NCI-H226 (cell line): ENCODE data around the gene STIM1.

Experiments used
- DNase-seq: peaks from one replicate; pipeline ENCODE4 v3.0.0-alpha.2; 2015

STIM1 gene

DNA sequence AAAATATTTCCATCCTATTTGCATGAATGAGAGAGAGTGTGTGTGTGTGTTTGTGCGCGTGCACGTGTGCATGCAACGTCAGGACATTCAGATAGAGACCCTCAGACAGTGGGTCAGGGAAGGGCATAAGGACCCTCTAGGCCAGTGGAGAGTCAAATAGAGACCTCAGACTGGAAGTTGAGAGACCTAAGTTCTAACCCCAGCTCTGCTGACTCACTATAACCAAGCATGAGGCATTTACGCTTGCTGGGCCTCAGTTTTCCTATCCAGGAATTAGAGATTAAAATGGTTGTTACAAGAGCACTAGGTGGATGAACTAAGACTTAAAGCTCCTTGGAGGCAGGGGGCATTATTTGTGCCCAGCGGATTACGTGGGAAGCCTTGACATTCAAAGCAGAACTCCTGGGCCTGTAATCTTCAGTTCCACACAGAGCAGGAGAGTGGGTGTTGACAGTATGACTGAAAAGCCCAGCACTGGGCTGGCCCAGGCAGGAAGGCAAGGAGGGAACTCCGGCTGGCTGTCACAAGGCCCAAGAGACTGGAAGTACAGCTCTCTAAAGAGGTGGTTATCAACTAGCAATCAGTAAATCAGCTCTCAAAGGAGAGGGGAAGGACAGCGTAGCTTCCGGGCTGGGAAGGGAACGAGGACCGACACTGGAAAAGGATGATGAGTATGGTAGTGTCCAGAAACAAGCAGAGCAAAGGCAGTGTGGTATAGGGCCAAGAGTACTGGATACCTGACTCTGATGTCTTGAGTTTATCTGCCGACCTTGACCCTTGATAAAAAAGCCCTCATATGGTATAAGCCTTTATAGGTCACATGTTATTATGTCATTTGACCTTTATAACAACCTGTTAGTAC is 23.9 kb upstream of the STIM1 start:
- DNase-seq: no peak

DNA sequence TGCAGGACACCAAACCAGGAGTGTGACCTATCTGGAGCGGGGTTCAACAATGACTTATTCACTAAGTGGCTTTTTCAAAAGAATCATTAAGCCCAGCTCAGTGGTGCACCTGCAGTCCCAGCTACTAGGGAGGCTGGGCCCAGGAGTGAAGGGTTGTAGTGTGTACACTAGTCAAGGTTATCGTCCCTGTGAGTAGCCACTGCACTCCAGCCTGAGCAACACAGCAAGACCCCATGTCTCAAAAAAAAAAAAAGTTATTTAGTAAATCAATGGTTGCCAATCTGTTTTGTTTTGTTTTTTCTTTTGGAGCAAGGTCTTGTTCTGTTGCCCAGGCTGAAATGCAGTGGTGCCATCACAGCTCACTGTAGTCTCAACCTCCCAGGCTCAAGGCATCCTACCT is 22.6 kb upstream of the STIM1 start:
- no peak for DNase-seq

DNA sequence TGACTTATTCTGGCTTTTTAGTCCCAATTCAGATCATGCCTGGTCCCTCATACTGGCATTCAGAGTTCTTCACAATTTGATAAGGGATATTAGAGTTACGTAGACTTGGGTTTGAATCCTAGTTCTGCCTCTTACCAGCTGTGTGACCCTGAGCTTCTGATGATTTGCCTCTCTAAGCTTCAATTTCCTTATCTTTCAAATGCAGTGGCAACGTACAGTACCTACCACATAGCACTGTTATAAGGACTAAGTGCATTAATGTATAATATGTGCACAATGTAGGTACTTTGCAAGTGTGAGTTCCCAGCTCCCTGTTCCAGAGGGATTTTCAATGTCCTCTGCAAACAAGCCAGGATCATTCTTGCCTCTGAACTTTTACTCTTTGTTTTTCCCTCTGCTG is 22.0 kb upstream of the STIM1 start:
- no peak for DNase-seq

DNA sequence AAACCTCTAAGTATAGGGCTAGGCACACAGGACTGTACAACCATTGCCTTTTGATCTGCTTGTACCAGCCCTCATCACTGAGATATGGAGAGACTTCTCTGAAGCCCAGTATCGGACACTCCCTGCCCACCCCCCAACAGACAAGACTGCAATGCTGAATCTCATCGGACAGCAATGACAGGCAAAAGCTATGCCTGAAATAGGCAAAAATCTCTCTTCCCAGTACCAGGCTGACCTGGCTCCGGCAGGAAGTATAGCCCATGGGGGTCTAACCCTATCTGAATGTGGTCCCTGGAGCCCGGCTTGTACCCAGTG is 21.2 kb upstream of the STIM1 start:
- no peak for DNase-seq

DNA sequence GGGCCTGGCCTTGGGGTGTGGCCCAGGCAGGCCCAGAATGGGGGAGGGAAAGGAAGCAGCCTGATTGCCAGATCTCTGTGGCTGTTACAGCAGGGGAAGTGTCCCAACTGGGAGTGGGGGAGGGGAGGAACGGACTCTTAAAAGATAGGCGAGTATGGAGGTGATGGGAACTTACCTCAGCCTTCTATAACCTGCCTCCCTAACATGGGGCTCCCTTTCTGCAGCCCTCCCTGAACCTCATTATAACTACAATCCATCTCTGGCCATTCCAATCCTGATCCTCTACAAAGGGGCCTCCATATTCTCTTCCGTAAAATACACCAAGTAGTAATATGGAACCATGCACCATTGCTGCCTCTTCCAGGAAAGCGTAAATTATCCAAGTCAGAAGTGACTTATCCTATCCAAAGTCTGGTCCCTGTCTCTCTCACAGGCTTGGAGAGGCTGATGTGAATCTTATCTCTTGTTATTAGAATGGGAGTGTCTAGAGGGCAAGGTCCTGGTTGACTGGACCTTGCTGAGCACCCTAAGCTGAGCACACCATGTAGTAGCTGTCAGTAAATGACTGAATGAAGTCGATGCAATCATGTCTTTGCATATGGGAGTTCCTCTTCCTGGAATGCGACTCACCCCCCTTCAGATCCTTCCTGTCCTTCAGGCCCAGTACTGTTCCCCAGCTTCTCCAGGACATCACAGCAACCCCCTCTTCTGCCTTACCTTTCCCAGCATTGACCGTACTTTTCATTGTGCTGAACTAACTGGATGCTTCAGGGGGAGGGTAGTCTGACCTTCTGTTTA is 20.6 kb upstream of the STIM1 start:
- DNase-seq: peak; percentile 31

DNA sequence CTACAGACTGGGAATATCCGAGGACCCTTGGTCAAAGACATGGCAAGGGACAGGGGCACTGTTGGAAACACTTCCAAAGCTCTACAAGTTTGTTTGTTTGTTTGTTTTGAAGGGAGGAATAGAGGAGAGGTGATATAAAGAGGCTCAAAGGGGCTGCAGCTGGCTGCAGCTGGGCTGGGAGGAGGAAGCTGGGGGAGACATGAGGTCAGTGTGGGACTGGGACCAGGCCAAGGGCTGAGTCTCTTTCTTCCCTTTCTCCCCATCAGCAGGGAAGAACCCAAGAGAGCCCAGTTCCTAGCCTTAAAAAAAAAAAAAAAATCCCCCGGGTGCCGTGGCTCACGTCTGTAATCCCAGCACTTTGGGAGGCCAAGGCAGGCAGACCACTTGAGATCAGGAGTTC is 19.7 kb upstream of the STIM1 start:
- no peak for DNase-seq

DNA sequence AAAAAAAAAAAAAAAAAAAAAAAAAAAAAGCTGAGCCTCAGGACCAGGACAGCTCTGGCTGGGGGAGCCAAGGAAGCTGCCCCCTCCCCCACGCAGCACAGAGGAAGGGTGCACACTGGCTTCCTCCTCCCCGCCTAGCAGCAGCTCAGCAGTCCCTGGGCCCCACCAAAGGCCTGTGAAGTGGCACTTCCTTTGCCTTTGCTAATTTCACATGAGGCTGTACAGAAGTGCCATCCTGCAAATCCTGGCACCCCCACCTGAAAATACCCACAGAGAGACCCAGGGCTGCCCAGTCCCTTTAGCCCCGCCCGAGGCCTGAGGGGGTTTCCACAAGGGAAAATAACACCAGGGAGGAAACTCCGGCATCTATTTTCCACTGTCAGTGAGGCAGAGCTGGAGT is 18.6 kb upstream of the STIM1 start:
- no peak for DNase-seq

DNA sequence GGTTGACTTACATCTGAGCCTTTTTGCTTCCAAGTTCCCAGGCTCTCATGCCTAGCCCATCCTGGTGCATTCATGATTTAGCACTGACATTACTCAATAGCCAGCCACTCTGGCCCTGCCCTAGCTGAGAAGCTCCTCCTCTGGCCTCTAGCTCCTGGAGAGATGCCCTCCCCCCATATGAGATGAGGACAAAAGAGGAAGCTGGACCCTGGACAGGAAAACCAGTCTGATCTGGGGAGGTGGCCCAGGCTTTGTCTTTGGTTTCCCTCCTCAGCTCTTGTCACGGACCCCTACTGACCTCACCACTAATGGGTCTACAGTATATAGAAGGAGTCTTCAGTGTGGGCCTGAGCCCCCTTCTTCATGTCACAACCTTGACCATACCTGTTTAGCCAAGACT is 17.7 kb upstream of the STIM1 start:
- DNase-seq: peak; percentile 47

DNA sequence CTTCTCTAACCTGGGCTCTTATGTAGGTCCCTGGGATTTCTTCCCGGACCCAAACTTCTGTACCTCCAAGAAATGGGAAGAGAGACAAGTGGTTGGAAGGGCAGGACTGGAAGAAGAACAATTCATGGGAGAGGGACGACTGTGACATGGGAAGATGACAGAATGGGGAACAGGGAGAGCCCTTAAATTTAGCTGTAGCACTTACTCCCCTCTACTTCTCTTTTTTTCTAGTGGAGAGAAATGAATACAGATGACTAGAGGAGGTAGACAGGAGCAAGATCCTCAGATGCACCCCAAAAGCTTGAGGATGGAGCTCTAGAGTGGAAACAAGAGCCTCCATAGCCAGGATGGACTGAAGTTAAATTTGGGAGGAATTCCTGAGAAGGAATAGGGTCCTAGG is 17.0 kb upstream of the STIM1 start:
- DNase-seq: no peak

DNA sequence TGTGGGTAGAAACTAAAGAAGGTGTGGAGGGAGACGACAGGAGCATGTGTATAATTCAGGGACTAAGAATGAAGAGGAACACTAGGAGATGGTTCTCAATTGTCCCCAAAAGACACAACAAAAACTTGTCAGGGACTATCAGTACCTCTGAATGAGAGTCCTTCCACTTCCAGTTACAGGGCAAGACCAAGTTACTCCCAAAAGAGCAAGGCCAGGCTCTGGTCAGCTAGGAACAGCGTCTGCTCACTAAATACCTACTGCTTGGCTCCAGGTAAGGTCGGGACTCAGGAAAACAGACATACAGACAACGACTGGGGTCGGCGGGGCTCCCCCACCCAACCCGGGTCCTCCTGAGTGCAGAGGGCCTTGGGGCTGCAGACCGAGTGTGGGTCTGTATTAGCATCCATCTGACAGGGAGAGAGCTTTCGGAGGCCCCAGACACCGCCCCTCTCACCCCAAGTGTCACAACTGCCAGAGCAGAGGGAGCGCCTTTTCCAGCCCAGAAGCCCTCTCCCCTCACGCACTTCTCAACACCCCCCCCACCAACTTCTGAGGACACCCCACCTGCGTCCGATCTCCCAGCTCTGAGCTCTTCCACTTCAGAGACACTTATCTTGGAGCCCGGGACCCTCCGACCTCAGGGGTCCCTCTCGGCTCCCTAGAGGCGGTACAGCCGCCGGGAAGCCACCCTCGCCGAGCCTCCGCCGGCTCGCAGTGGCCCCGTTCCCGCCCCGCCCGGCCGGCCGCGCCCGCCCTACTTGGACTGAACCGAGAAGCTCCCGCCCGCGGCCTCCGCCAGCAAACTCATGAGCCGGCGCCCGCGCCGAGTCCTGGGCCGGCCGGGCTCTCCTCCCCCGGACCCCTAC is 15.2 kb upstream of the STIM1 start:
- no peak for DNase-seq

DNA sequence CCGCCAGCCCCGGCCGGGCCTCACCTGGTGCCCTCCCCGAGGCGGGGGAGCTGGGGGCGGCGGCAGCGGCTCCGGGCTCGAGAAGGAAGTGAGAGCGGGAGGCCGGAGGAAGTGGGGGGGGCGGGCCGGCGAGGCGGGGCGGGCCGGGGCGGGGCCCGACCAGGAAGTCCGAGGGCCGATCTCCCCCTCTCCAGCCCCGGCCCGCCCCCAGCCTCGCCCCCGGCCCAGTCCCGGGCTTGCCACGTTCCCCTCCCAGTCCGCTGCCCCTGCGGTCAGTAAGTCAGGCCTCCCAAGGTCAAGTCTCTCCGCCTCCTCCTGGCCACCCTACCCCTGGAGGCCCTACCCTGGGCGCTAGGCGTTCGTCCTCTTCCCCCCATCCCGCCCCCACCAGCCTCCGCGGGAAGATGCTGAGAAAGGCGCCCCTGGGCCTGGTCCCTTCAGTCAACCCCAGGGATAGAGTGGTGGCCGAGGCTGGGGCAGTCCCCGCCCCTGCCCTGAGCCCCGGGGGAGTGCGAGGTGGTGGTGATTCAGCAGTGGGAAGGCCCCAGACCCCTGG is 14.5 kb upstream of the STIM1 start, which contains the start of gene RHOG:
Gene RHOG (minus strand): TSS at position 90 of the 556 bp plus-strand sequence. CDS start 12,821 bp downstream, outside the sequence.
- peak; percentile 93 for DNase-seq

DNA sequence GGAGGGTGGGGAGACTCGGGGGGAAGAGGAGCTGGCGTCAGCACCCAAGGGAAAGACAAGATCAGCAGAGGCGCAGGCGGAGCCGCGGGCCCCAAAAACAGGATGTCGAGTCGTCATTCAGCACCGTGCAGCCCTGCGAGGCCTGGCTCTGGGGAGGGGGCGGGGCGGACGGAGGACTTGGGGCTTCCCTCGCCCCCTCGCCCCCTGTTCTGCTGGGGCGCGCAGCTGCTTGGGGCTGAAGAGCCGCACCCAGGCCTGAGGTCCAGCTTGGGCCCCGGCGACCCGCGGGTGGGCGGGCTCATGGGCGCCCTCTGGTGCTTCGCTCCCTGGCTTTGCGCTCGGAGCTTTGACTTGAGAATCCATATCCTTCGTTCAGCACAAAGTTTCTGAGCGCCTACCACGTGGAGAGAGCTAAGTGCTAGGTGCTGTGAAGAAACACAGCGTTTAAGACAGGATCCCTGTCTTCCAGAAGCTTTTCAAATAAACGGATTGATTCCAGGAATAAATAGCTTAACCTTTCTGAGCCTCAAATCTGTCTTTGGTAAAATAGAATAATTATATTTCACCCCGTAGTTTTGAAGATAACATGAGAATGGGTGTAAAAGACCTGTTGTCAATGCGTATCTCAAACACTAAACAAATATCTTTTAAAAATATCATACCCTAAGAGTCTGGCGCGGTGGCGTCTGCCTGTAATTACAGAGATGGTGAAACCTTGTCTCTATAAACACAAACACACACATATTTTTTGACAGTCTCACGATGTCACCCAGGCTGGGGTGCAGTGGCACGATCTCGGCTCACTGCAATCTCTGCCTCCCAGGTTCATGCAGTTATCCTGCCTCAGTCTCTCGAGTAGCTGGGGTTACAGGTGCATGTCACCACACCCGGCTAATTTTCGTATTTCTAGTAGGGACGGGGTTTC is 13.8 kb upstream of the STIM1 start:
- DNase-seq: no peak

DNA sequence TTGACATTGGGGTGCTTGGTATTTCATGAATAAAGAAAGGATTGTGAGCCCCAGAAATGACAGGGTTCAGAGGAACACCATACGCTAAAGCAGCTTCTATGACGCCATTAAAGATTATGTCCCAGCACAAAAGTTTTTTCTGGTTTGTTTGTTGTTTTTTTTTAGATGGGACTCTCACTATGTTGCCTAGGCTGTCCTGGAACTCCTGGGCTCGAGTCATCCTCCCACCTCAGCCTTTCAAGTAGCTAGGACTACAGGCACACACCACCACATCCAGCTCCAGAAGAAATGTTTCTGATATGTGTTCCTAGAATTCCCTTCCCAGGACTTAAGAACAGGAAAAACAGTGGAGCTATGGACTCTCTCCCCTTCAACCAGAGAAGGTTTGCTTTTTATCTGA is 12.1 kb upstream of the STIM1 start:
- DNase-seq: no peak

DNA sequence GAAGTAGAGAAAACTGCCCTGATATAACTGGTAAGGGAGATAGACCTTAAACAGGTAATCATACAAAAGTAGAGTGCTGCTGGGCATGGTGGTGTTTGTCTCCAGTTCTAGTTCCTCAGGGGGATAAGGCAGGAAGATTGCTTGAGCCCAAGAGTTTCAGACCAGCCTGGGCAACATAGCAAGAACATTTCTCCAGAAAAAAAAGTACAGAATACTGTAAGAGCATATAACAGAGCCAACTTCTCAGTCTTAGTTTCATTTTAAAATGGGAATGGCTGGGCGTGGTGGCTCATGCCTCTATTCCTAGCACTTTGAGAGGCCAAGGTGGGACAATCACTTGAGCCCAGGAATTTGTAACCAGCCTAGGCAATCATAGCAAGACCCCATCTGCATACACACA is 10.2 kb upstream of the STIM1 start:
- no peak for DNase-seq

DNA sequence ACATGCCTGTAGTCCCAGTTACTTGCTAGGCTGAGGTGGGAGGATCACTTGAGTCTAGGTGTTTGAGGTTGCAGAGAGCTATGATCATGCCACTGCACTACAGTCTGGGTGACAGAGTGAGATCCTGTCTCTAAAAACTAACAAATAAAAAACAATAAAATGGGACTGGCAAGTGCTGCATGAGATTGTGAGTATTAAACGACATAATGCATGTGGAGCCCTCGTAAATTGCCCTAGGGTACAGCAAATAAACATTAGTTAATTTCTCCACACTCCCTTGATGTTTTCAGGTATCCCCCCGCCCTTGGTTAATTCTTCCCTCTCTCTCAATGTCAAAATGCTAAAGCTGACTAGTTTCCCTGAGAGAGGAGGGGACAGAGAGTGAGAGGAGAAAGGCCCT is 9.8 kb upstream of the STIM1 start:
- DNase-seq: no peak

DNA sequence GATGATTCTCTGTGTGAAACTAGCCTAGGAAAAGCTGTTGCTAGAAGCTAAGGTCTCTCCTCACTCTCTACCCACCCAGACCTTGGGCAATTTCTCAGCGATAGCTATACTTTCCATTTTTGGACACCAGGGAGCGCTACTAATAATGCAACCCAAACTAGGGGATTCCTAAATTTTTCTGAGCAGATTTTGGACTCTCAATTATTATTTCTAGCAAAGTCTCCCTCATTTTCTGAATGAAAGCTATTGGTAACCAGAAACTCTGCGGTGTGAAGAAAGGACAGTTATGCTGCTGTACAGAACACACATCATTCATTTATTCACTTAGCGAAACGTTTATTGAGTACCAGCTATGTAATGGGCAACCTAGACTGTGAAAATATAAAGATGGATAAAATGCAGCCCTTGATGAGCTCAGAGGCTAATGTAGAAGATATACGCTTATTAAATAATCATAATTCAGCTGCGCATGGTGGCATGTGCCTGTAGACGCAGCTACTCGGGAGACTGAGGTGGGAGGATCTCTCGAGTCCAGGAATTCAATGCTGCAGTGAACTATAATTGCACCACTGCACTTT is 6.1 kb upstream of the STIM1 start:
- no peak for DNase-seq

DNA sequence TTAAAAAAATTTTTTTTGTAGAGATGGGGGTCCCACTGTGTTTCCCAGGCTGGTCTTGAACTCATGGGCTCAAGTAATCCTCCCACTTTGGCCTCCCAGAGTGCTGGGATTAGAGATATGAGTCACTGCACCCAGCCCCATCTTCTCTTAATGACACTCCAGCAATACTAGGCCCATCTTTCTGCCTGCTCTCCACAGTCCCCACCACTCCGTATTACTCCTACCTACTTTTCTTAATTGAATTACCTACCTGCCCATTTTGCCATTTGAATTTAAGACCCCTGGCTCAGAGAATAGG is 2.0 kb upstream of the STIM1 start:
- DNase-seq: no peak

DNA sequence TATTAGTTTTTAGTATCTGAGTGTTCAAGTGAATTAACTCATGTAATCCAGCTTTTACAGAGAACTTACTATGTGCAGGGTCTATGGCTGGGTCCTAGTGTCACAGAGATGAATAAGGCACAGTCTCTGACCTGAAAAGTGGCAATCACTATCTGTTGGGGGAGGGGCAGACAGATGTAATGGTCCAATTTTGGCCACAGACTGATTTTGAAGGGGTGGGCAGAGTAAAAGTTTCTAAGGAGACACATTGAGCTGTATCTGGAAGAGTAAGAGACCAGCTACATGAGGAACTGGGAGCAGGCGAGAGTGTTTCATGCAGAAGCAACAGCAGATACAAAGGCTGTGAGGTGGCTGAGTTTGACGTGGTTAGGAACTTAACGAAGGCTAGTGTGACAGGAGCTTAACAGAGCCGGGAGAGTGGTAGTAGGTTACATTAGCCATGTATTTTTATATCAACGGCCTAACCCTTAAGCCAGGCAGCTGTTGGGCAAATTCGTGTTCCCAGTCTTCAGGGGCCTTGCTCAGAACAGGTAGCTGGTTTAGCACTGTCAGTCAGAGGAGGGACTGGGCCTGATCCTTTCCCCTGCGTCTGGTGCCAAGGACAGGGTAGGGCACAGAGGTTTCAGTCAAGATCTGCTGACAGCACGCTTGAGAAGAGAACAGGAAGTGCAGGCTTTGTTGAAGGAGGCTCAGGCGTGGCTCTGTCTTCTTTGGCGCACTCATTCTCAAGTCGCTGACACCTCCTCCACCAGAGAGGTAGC is 1.4 kb upstream of the STIM1 start:
- no peak for DNase-seq

DNA sequence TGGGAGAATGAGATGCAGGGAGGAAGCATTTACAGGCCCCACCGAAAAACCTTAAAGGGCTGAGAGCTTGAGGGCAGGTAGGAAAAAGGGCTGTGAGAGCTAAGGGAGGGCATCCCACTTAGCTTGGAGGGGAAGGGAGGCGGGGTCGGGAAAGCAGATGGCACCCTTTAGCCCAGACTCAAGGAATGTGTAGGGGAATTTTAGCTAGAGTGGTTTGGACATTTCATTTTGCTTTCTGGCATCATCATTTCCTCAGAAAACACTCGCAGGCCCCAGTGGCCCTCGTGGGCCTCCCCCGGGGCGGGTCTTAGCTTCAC is 846 bp upstream of the STIM1 start:
- DNase-seq: no peak

DNA sequence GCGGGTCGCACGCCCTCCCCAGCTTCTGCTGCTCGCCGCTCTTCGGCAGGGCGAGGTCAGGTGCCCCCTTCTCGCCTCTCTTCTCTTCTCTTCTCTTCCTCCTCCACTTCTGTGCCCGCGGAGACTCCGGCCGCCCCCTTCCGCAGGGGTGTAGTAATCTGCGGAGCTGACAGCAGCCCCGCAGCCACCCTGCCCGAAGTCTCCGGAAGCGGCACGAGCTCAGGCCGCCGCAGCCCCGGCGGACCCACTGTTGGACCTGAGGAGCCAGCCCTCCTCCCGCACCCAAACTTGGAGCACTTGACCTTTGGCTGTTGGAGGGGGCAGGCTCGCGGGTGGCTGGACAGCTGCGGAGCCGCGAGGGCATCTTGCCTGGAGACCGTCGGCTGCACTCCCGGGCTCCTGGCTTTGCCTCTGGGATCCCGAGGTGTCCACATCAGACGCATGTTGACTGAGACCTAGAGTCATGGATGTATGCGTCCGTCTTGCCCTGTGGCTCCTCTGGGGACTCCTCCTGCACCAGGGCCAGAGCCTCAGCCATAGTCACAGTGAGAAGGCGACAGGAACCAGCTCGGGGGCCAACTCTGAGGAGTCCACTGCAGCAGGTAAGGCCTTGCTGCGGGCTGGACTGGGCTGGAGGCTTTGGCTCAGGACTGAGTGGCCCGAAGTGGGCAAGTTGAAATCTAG is 486 bp downstream of the STIM1 start:
- no peak for DNase-seq
